ENCODE data around the gene FOLR1.
"Not testable (repeated sequence)": the region's sequence is repeated elsewhere in the genome, so short reads cannot be mapped to it uniquely, and the experiment has no call there.

Gene FOLR1

DNA sequence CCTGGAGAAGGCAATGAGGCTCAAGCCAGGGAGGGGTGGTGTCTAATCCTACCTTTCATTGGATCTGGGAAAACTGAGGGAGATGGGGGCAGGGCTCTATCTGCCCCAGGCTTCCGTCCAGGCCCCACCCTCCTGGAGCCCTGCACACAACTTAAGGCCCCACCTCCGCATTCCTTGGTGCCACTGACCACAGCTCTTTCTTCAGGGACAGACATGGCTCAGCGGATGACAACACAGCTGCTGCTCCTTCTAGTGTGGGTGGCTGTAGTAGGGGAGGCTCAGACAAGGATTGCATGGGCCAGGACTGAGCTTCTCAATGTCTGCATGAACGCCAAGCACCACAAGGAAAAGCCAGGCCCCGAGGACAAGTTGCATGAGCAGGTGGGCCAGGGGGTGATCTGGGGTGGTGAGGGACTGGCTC is at the start of gene FOLR1:
Gene FOLR1, plus strand, starts transcription at position 180 of the 421 bp plus-strand sequence. Its CDS starts 34 bp downstream, at position 214.
- DNase-seq = no peak

- not testable (repeated sequence) for DNase-seq
These were observed 49.4 kb upstream of the FOLR1 start for GRCh38 chr11:72142543-72142942.

DNA sequence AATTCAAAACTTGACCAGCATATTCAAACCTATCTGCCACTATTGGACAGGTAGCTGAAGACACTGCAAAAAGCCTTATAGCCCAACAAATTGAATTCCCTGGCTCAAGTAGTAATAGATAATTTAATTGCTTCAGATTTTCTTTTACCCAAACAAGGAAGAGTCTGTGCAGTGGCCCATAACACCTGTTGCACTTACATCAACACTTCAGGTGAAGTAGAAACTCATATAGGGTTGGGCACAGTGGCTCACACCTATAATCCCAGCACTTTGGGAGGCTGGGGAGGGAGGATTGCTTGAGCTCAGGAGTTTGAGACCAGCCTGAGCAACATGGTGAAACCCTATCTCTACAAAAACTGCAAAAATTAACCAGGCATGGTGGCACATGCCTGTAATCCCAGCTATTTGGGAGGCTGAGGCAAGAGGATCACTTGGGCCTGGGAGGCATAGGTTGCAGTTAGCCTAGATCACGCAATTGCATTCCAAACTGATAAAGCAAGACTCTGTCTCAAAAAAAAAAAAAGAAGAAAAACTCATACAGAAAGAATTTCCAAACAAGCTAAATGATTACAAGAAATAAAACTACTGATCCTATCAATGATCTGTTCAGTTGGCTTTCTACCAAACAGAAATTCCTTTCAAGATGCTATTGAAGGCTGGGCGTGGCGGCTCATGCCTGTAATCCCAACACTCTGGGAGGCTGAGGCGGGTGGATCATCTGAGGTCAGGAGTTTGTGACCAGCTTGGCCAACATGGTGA is 47.0 kb upstream of the FOLR1 start:
- no peak for DNase-seq

- no peak for DNase-seq
These were observed 45.3 kb upstream of the FOLR1 start for GRCh38 chr11:72146625-72147024.

- no peak for DNase-seq
These were observed 41.1 kb upstream of the FOLR1 start for GRCh38 chr11:72150882-72151281.

DNA sequence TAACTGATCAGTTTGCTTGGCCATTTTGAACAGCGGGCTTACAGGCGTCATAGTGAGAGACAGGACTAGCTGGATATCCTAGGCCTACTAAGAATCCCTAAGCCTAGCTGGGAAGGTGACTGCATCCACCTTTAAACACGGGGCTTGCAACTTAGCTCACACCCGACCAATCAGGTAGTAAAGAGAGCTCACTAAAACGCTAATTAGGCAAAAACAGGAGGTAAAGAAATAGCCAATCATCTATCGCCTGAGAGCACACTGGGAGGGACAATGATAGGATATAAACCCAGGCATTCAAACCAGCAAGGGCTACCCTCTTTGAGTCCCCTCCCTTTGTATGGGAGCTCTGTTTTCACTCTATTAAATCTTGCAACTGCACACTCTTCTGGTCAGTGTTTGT is 38.1 kb upstream of the FOLR1 start:
- DNase-seq = not testable (repeated sequence)

GRCh38 chr11:72154816-72155215 is 37.1 kb upstream of the FOLR1 start:
- no peak for DNase-seq

- DNase-seq = no peak
These were observed 36.2 kb upstream of the FOLR1 start for GRCh38 chr11:72155751-72156150.

- DNase-seq = no peak
These were observed 34.8 kb upstream of the FOLR1 start for GRCh38 chr11:72157131-72157530.

GRCh38 chr11:72160319-72160718 is 31.6 kb upstream of the FOLR1 start:
- DNase-seq = no peak

DNA sequence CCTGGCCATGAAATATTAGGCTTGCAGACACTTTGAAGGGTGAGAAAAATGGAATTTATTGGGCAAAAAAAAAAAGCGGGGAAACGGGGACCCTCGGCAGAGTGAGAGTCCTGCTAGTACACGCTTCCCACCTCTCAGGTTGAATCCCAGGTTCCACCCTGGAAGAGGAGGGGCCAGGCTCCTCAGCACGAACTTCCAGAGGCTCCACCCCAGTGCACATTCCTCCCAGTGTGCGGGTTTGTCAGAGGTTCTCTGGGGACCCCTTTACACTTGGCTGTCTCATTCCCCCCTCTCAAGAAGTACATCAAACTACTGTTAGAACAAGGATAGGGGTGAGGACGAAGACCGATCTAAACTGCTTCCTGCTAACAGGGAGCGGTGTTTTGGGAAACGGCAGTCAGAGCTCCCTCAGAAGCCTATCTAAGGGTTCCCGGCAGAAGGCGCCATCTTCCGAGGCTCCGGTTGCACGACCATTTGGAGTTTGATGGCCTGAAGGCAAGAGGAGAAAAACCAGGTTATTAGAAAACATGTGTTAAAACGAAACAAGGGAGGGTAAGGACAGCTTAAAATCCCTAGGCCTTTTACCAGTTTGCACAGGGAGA is 28.9 kb upstream of the FOLR1 start:
- DNase-seq = no peak

DNA sequence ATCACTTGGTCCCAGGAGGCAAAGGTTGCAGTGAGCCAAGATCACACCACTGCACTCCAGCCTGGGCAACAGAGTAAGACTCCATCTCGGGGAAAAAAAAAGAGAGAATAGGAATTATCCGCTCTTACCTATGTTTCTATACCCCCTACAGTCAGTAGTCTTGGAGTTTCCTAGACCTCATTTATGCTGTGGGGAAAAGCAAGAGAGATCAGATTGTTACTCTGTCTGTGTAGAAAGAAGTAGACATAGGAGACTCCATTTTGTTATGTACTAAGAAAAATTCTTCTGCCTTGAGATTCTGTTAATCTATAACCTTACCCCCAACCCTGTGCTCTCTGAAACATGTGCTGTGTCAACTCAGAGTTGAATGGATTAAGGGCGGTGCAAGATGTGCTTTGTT is 27.8 kb upstream of the FOLR1 start:
- not testable (repeated sequence) for DNase-seq

DNA sequence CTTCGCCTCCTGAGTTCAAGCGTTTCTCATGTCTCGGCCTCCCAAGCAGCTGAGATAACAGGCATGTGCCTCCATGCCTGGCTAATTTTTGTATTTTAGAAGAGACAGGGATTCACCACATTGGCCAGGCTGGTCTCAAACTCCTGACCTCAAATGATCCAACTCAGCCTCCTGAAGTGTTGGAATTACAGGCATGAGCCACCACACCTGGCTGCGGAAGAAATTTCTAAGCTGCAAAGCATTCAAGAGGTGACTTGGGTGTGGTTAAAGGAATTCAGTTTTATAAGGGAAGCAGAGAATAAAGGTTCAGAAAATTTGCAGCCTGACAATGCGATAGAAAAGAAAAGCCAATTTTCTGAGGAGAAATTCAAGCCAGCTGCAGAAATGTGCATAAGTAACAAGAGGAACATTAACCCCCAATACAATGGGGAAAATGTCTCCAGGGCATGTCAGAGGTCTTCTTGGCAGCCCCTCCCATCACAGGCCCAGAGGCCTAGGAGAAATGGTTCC is 22.8 kb upstream of the FOLR1 start:
- not testable (repeated sequence) for DNase-seq

DNA sequence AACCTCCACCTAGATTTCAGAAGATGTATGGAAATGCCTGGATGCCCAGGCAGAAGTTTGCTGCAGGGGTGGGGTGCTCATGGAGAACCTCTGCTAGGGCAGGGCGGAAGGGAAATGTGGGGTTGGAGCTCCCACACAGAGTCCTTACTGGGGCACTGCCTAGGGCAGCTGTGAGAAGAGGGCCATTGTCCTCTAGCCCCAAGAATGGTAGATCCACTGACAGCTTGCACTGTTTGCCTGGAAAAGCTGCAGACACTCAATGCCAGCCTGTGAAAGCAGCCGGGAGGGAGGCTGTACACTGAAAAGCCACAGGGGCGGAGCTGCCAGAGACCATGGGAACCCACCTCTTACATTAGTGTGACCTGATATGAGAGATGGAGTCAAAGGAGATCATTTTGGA is 22.2 kb upstream of the FOLR1 start:
- DNase-seq = not testable (repeated sequence)

- not testable (repeated sequence) for DNase-seq
These were observed 19.9 kb upstream of the FOLR1 start for GRCh38 chr11:72172043-72172442.

- no peak for DNase-seq
These were observed 18.6 kb upstream of the FOLR1 start for GRCh38 chr11:72173291-72173690.

DNA sequence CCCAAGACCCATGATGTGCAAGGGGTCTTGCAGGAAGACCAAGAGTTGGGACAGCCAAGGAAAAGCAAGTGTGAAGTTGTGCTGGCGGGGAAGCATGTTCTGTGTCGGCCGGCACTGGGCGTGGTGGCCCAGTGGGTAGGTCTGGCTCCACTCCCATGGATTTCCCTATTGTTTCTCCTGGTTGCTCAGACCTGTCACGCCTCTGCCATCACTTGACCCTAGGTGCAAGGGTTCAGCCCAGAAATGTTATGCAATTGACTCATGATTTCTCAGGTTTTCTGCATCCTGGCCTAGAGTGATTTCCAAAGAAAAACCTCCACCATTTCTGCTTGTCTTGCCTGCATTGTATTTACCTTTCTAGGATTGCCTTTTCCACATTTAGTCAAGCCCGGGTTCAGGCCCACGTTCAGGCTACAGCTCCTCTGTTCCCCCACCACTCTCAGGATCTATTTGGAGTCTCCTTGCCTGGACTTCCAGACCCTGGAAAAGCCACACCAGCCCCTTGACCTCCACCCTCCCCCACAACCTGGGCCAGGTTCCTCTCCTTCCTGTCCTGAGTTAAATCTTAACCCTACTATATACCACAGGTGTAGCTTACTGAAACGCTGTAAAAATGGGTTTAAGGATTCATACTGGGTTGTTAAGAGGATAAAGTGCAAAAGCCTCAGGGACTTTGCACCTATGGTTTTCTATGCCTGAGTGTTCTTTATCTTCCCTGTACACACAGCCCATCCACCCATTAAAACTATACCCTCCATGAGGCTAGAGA is 17.5 kb upstream of the FOLR1 start:
- DNase-seq = no peak

DNA sequence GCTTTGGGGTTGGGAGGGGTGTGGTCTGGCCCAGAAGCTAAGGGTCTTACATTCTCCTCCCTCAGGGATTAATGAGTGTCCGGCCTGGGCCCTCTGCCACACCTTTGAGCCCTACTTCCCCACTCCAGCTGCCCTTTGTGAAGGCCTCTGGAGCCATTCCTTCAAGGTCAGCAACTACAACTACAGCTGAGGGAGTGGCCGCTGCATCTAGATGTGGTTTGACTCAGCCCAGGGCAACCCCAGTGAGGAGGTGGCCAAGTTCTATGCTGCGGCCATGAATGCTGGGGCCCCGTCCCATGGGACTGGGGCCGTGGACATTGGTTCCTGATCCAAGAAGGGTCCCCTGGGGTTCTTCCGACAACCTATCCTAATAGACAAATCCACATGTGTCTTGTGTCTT is 14.3 kb upstream of the FOLR1 start:
- DNase-seq = no peak

DNA sequence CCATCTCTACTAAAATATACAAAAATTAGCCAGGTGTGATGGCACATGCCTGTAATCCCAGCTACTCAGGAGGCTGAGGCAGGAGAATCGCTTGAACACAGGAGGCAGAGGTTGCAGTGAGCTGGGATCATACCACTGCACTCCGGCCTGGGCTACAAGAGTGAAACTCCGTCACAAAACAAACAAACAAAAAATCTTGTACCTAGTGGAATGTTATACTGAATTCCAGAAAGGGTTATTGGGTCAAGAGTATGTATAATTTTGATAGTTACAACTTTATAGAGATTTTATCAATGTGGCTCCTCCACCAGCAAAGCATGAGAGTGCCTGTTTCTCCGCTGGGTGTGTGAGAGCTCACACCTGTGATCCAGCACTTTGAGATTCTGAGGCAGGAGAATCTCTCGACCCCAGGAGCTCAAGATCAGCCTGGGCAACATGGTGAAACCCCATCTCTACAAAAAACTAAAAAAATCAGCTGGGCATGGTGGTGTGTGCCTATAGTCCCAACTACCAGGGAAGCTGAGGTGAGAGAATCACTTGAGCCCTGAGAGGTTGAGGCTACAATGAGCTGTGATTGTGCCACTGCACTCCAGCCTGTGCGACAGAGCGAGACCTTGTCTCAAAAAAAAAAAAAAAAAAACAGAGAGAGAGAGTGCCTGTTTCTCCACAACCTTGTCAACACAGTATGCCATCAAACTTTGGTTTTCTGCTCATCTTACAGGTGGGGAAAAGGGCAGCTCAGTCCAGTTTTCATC is 12.7 kb upstream of the FOLR1 start:
- no peak for DNase-seq

GRCh38 chr11:72179804-72180396 is 12.0 kb upstream of the FOLR1 start:
- no peak for DNase-seq

DNA sequence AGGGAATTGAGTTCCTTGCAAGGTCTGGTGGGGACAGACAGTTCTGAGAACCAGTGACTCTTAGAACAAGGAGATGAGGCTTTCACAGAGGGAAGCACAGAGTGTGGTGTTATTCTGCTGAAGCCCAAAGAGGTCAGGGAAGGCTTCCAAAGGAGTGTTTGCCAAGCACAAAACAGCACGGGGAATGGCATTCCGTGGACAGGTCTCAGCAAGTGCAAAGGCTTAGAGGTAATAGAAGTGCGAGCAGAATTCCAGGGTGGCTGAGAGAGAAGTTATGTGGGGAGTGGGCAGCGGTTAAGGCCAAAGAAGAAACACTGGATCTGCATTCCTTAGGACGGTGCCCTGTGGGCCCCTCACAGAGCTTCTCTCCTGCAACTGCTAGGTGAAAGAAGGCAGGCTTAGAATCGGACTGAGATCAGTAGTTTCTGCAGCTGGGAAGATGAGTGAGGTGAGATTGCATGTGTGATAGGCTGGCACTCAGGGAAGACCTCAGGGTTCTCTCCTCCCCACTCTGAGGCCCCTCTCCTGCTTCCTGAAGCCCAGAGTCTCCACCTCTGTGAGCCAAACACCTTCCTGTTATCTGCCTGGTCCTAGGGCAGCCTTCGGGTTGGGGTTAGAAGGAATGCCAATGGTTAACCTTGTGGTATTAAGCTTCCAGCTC is 10.9 kb upstream of the FOLR1 start:
- not testable (repeated sequence) for DNase-seq

DNA sequence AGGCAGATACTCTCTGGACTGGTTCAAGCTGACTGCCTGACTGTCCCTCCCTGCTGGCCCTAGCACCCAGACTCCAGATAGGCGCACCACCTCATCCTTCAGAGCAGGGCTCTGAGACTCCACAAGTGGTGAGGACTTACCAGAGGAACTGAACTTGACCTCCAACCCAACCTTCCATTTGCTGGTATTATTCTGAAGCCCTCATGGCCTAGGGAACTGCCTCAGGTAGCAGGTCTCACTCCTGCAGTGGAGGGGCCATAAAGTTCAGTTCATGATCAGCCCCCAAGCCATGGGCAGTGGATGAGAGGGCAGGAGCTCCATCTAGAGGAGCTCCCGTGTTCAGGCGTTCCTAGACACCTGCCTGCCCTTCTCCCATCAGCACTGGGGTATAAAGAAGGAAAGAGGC is 10.4 kb upstream of the FOLR1 start:
- not testable (repeated sequence) for DNase-seq

Data from activated CD4-positive, alpha-beta T cell treated with anti-CD3 and anti-CD28 coated beads for 1 hour (primary cell).